CD14-positive monocyte (primary cell): ENCODE results near the gene TTYH3. TPM values are rescaled to one million over a fixed set of nuclear protein-coding genes. Genes with fewer than 3 reads are reported as not detected.

Experiments used
- DNase-seq, 3 donors: peaks; one replicate each; pipeline ENCODE4 v3.0.0-alpha.2; 2011 to 2022
- H2AFZ ChIP-seq: 2 replicates; pipeline ENCODE4 v1.6.0; 2012; ENCODE audit warnings: mild to moderate bottlenecking, low read depth, low read length, inconsistent platforms; ENCODE audit not compliant: insufficient read depth, poor library complexity, severe bottlenecking
- H3K27ac ChIP-seq, 2 donors: 1 replicate in 1 of 2; 2 replicates in 1 of 2; pipeline ENCODE4 v1.5.1; 2012 to 2013; ENCODE audit warnings: low read length in 2 of 2, control low read depth in 1 of 2, inconsistent platforms in 1 of 2, low read depth in 1 of 2, mild to moderate bottlenecking in 1 of 2
- H3K27me3 ChIP-seq, 2 donors: one replicate each; pipeline versions ENCODE4 v1.6.0 to v1.6.1; 2011 to 2013; ENCODE audit warnings: low read length in 2 of 2; ENCODE audit not compliant: control insufficient read depth in 2 of 2, insufficient read depth in 2 of 2
- H3K36me3 ChIP-seq, 2 donors: replicated peaks in 1 of 2; 1 replicate in 1 of 2; 2 replicates in 1 of 2; pipeline versions ENCODE4 v1.5.1 to v1.6.1; 2012 to 2013; ENCODE audit warnings: low read length in 2 of 2, control low read depth in 1 of 2, inconsistent platforms in 1 of 2, mild to moderate bottlenecking in 1 of 2; ENCODE audit not compliant: insufficient read depth in 2 of 2, control insufficient read depth in 1 of 2
- H3K4me1 ChIP-seq, 2 donors: 1 replicate in 1 of 2; 2 replicates in 1 of 2; pipeline versions ENCODE4 v1.5.1 to v1.6.1; 2012 to 2013; ENCODE audit warnings: low read length in 2 of 2, control low read depth in 1 of 2, inconsistent platforms in 1 of 2, mild to moderate bottlenecking in 1 of 2, moderate library complexity in 1 of 2; ENCODE audit not compliant: insufficient read depth in 2 of 2, control insufficient read depth in 1 of 2
- H3K4me2 ChIP-seq: replicated peaks from 2 replicates; pipeline ENCODE3; 2012; ENCODE audit warnings: low read length, moderate library complexity, mild to moderate bottlenecking; ENCODE audit not compliant: poor library complexity, severe bottlenecking; ENCODE audit errors: extremely low read depth
- H3K4me3 ChIP-seq, 3 experiments: fragments of 200-600 bp in 1 of 3; sonication (generic) in 1 of 3; replicated peaks in 1 of 3; 1 replicate in 2 of 3; 2 replicates in 1 of 3; pipeline ENCODE4 v1.5.1; 2011 to 2013; ENCODE audit warnings: low read length in 3 of 3, mild to moderate bottlenecking in 3 of 3, control low read depth in 2 of 3, low read depth in 2 of 3, inconsistent platforms in 1 of 3, moderate library complexity in 1 of 3
- H3K79me2 ChIP-seq: 2 replicates; pipeline ENCODE4 v1.6.0; 2012; ENCODE audit warnings: mild to moderate bottlenecking, control low read depth, inconsistent platforms, low read length, moderate library complexity; ENCODE audit not compliant: insufficient read depth
- H3K9ac ChIP-seq: 2 replicates; pipeline ENCODE4 v1.6.0; 2017; ENCODE audit warnings: low read length, mild to moderate bottlenecking; ENCODE audit not compliant: insufficient read depth, poor library complexity, severe bottlenecking
- H3K9me3 ChIP-seq, 2 donors: replicated peaks in 1 of 2; 1 replicate in 1 of 2; 2 replicates in 1 of 2; pipeline versions ENCODE4 v1.5.1 to v1.6.1; 2012 to 2013; ENCODE audit warnings: low read length in 2 of 2, control low read depth in 1 of 2; ENCODE audit not compliant: control insufficient read depth in 1 of 2, insufficient read depth in 1 of 2
- H4K20me1 ChIP-seq: 2 replicates; pipeline ENCODE4 v1.6.0; 2012; ENCODE audit warnings: mild to moderate bottlenecking, low read length, control low read depth, moderate library complexity; ENCODE audit not compliant: insufficient read depth
- H3K27ac Mint-ChIP-seq, 7 donors: one replicate each; pipeline ENCODE4 v1.8.0; 2020; ENCODE audit warnings: mild to moderate bottlenecking in 7 of 7, mixed read lengths in 7 of 7, moderate library complexity in 6 of 7, inconsistent platforms in 2 of 7
- H3K27me3 Mint-ChIP-seq, 3 donors: one replicate each; pipeline ENCODE4 v1.8.0; 2021 to 2022; ENCODE audit warnings: low read depth in 3 of 3, mild to moderate bottlenecking in 3 of 3, mixed read lengths in 3 of 3, moderate library complexity in 3 of 3, inconsistent platforms in 1 of 3
- H3K36me3 Mint-ChIP-seq, 2 donors: one replicate each; pipeline ENCODE4 v1.8.0; 2020; ENCODE audit warnings: mixed read lengths in 2 of 2, inconsistent platforms in 1 of 2, mild to moderate bottlenecking in 1 of 2
- H3K4me1 Mint-ChIP-seq: one replicate; pipeline ENCODE4 v1.8.0; 2020; ENCODE audit warnings: mild to moderate bottlenecking, mixed read lengths
- H3K4me3 Mint-ChIP-seq, 2 donors: one replicate each; pipeline ENCODE4 v1.8.0; 2020; ENCODE audit warnings: mild to moderate bottlenecking in 2 of 2, mixed read lengths in 2 of 2, moderate library complexity in 1 of 2
- H3K9me3 Mint-ChIP-seq, 7 donors: one replicate each; pipeline ENCODE4 v1.8.0; 2020 to 2022; ENCODE audit warnings: mixed read lengths in 7 of 7, mild to moderate bottlenecking in 6 of 7, moderate library complexity in 6 of 7, inconsistent platforms in 2 of 7
- CTCF ChIP-seq: fragments of 200-600 bp; IDR thresholded peaks from one replicate; pipeline ENCODE4 v1.8.0; 2022; ENCODE audit warnings: antibody characterized with exemption, mild to moderate bottlenecking
- WGBS: methylation state at CpG from one replicate; pipeline ENCODE4 v1.1.5; 2013; ENCODE audit warnings: missing lambda C conversion rate; ENCODE audit not compliant: insufficient coverage; 5-methylcytosine and 5-hydroxymethylcytosine counted together
- intact Hi-C, 2 donors: fragments of 100-400 bp; cut with micrococcal nuclease; formaldehyde crosslinking; loops; one replicate each; pipeline versions ENCODE4 v1.15.0 to v1.15.1; 2023
- polyA plus RNA-seq, 3 donors: library from polyadenylated mRNA; depleted of rRNA in 1 of 3; unstranded in 2 of 3; stranded (reverse) in 1 of 3; fragments of 300-500 nt in 2 of 3; fragments of >200 nt in 1 of 3; fragmentation: Illumina TruSeq in 2 of 3; gene quantifications; 1 replicate in 2 of 3; 2 replicates in 1 of 3; pipeline ENCODE4 v1.2.3, GENCODE V29; 2012 to 2021

TTYH3 gene
- polyA plus RNA-seq, 3 donors: 13.4 to 73.5 (median 17.4) TPM

GRCh38 chr7:2668401-2668800, 36.6 kb downstream of the TTYH3 start:
- H3K27ac Mint-ChIP-seq: no peak overlapping the region
- peaks cover 14% of the 10 kb centered on the region for H4K20me1 ChIP-seq
- no peaks in the 10 kb centered on the region for H3K79me2 ChIP-seq
- peaks cover 0 to 8% (median 0%) of the 10 kb centered on the region in 7 donors for H3K9me3 Mint-ChIP-seq
- no peak overlapping the region for H3K27ac ChIP-seq
- no peak for TF ChIP-seq CTCF
- no peaks in the 10 kb centered on the region for H3K9me3 ChIP-seq
- peak overlapping the region in 1 of 2 donors; percentile 48 for H3K4me3 Mint-ChIP-seq
- H3K36me3 ChIP-seq: no peaks in the 10 kb centered on the region
- peaks cover 17 to 41% (median 21%) of the 10 kb centered on the region in 3 donors for H3K27me3 Mint-ChIP-seq
- intact Hi-C loops: no loop called here
- H3K4me2 ChIP-seq: no peak overlapping the region
- H3K4me3 ChIP-seq: no peak overlapping the region
- H3K4me1 Mint-ChIP-seq: peaks cover 14% of the 10 kb centered on the region
- no peak for DNase-seq
- no peaks in the 10 kb centered on the region for H3K36me3 Mint-ChIP-seq
- no peak overlapping the region for H3K9ac ChIP-seq
- 88% methylated on average over 5 of the region's 6 CpGs for WGBS
- no peak overlapping the region for H2AFZ ChIP-seq
- H3K27me3 ChIP-seq: peaks cover 0 to 2% of the 10 kb centered on the region in 2 donors
- H3K4me1 ChIP-seq: peaks cover 5 to 10% of the 10 kb centered on the region in 2 donors

GRCh38 chr7:2670171-2670570, 38.4 kb downstream of the TTYH3 start:
- H3K79me2 ChIP-seq: no peaks in the 10 kb centered on the region
- H3K4me2 ChIP-seq: no peak overlapping the region
- H3K4me1 ChIP-seq: peaks cover 5% of the 10 kb centered on the region in 2 donors
- no peak for TF ChIP-seq CTCF
- Mint-ChIP-seq H3K4me1 (peaks cover 11% of the 10 kb centered on the region), H3K36me3 (no peaks in the 10 kb centered on the region), H3K4me3 (no peak overlapping the region), H3K9me3 (peaks cover 0 to 21% (median 7%) of the 10 kb centered on the region in 7 donors), H3K27me3 (peaks cover 21 to 43% (median 23%) of the 10 kb centered on the region in 3 donors), H3K27ac (peak overlapping the region in 1 of 7 donors; percentile 15)
- H3K4me3 ChIP-seq: no peak overlapping the region
- DNase-seq: no peak
- 98% methylated on average over 13 of the region's 13 CpGs for WGBS
- no peaks in the 10 kb centered on the region for H3K36me3 ChIP-seq
- no peak overlapping the region for H2AFZ ChIP-seq
- H3K9ac ChIP-seq: no peak overlapping the region
- intact Hi-C loops: loop anchor here (2.0 to 5.0 kb wide), 2 partner anchors 37 to 39 kb away; no protein-coding TSS in a partner anchor
- peaks cover 7% of the 10 kb centered on the region for H4K20me1 ChIP-seq
- H3K27me3 ChIP-seq: peaks cover 0 to 2% of the 10 kb centered on the region in 2 donors
- H3K9me3 ChIP-seq: peaks cover 0 to under 1% of the 10 kb centered on the region in 2 donors
- no peak overlapping the region for H3K27ac ChIP-seq
